Gastrocnemius medialis (tissue), 4 donors: ENCODE results near the gene PSMD5.

Experiments
- POLR2A ChIP-seq, 2 donors: fragments of 450-650 bp; IDR thresholded peaks; one replicate each; pipeline ENCODE4 v1.6.1; 2017; ENCODE audit warnings: antibody characterized with exemption in 2 of 2, mild to moderate bottlenecking in 2 of 2, moderate library complexity in 2 of 2
- TF ChIP-seq, protein P1 (sequence below), 5 experiments: fragments of 450-650 bp in 3 of 5; fragments of 200-600 bp in 2 of 5; sonication (generic) in 2 of 5; IDR thresholded peaks in 4 of 5; conservative IDR thresholded peaks in 1 of 5; 1 replicate in 4 of 5; 2 replicates in 1 of 5; pipeline ENCODE4 v1.5.1; 2016 to 2019; ENCODE audit warnings: antibody characterized with exemption in 5 of 5, mild to moderate bottlenecking in 3 of 5, moderate library complexity in 3 of 5

DNA sequence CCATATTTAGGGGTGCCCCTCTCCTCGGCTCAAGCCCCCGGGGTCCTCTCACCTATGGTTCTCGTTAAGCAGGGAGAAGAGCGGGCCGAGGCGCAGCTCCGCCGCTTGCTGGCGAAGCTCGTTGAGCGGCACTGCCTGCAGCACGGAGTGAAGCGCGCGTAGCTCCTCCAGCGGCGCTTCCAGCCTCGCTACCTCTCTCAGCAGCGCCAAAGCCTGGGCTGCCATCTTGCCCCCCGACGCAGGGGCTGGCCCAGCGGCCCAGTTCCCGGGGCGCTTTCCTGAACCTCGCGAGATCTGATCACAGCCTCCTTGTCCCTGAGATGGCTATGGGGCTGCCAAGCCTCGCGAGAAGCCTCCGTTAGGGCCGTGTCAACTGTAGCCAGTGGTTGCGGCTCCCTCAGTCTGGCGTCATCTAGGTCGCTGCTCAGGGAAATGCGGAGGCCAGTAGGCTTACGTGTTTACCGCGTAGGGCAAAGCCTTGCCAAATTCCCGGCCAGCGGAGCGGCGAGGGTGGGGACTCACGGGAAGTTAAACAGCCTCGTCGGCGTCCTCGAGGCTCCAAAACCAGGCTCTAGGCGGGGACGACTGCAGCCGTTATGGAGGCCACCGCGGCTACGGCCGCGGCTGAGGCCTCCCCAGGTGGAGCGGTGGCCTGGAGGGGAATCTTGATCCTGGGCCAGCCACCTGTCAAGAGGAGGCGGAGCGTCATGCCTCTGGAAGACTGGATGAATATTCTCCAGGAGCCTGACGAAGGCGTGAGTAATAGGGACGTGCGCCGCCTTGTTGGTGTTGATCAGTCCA is at the start of gene PSMD5:
- peak; percentile 69 to 80 for TF ChIP-seq POLR2A (IDR thresholded peaks at IDR 0.05)
- TF ChIP-seq, protein P1, sequence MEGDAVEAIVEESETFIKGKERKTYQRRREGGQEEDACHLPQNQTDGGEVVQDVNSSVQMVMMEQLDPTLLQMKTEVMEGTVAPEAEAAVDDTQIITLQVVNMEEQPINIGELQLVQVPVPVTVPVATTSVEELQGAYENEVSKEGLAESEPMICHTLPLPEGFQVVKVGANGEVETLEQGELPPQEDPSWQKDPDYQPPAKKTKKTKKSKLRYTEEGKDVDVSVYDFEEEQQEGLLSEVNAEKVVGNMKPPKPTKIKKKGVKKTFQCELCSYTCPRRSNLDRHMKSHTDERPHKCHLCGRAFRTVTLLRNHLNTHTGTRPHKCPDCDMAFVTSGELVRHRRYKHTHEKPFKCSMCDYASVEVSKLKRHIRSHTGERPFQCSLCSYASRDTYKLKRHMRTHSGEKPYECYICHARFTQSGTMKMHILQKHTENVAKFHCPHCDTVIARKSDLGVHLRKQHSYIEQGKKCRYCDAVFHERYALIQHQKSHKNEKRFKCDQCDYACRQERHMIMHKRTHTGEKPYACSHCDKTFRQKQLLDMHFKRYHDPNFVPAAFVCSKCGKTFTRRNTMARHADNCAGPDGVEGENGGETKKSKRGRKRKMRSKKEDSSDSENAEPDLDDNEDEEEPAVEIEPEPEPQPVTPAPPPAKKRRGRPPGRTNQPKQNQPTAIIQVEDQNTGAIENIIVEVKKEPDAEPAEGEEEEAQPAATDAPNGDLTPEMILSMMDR (IDR thresholded peaks at IDR 0.05 in 4 of 5, conservative IDR thresholded peaks at IDR 0.05 in 1 of 5), result no peak
